EH (cell line): ENCODE results near the gene PTH2R.
A peak's percentile ranks its signal among the peaks of the same experiment; 100 is the strongest.
"Not testable (repeated sequence)": the region's sequence is repeated elsewhere in the genome, so short reads cannot be mapped to it uniquely, and the experiment has no call there.

ENCODE experiments used
- DNase-seq: peaks from one replicate; pipeline ENCODE4 v3.0.0-alpha.2; 2015; ENCODE audit warnings: low read depth

Gene PTH2R, protein sequence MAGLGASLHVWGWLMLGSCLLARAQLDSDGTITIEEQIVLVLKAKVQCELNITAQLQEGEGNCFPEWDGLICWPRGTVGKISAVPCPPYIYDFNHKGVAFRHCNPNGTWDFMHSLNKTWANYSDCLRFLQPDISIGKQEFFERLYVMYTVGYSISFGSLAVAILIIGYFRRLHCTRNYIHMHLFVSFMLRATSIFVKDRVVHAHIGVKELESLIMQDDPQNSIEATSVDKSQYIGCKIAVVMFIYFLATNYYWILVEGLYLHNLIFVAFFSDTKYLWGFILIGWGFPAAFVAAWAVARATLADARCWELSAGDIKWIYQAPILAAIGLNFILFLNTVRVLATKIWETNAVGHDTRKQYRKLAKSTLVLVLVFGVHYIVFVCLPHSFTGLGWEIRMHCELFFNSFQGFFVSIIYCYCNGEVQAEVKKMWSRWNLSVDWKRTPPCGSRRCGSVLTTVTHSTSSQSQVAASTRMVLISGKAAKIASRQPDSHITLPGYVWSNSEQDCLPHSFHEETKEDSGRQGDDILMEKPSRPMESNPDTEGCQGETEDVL

DNA sequence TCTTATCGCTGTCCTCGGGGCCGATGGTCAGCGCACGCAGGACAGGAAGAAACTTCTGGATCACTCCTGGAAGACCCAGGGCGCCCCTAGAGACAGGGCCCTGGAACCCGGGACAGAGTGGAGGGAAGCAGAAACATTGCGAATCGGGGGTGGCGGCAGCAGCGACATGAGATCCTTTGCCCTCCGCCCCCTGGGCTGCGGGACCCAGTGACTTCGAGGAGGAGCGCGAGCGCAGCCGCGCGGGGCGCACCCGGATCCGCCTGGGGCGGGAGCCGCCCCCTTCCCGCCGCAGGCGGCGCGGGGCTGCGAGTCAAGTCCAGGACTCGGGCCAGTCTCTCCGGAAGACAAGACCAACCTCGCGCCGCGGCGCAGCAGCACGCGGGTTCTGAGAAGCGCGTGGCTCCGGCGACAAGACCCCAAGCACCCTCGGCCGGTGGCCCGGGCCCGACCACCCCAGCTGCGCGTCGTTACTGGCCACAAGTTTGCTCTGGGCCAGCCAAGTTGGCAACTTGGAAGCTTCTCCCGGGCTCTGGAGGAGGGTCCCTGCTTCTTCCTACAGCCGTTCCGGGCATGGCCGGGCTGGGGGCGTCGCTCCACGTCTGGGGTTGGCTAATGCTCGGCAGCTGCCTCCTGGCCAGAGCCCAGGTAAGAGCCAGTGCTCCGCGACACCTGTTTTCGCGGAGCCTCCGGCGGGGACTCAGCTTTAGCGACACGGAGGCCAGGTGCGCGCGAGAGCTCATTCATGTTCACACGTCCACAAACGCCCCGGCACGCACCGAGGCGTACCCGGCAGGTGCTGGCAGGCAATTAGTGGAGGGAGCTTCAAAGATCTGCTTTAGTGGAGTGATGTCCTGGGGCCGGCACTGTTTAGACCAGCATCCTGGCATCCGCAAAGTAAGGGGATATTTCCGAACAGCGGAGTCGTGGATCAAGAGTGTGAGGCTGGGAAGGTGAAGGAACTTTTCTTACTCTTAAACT lies at the start of gene PTH2R:
Gene PTH2R (plus strand): TSS at position 319 of the 978 bp plus-strand sequence. CDS start 252 bp downstream, at position 571.
- no peak for DNase-seq

DNA sequence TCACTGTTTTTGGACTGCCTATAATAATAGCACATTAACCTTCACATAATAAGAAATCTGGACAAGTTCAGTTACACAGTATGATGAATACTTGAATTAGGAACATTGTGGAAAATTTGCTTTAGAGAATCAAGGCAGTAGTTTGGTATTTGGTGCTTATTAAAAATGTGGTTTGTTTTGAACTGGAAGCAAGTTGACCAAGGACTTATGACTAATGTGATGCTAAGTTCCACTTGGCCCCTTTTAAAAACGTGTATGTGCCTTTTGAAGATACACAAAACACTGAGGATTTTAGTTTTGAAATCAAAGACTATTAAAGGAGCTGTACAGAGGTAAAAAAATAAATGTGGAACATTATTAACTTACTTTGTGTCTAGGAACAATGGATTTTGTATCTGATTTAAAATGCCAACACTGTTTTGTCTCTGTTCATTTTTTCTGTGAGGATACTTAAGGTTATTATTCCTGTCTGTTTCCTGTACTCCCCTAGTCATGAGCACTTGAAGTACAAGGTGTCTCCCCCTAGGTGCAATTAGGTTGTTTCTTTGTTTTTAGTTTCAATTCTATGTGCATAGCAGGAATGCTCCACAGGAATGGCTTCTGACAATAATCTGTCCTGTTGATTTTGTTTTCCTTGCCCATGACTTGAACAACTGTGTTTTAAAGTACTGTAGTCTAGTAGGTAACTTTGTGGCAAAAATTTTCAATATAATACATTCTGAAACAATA lies 49.6 kb upstream of the PTH2R start:
- peak; percentile 55 for DNase-seq

DNA sequence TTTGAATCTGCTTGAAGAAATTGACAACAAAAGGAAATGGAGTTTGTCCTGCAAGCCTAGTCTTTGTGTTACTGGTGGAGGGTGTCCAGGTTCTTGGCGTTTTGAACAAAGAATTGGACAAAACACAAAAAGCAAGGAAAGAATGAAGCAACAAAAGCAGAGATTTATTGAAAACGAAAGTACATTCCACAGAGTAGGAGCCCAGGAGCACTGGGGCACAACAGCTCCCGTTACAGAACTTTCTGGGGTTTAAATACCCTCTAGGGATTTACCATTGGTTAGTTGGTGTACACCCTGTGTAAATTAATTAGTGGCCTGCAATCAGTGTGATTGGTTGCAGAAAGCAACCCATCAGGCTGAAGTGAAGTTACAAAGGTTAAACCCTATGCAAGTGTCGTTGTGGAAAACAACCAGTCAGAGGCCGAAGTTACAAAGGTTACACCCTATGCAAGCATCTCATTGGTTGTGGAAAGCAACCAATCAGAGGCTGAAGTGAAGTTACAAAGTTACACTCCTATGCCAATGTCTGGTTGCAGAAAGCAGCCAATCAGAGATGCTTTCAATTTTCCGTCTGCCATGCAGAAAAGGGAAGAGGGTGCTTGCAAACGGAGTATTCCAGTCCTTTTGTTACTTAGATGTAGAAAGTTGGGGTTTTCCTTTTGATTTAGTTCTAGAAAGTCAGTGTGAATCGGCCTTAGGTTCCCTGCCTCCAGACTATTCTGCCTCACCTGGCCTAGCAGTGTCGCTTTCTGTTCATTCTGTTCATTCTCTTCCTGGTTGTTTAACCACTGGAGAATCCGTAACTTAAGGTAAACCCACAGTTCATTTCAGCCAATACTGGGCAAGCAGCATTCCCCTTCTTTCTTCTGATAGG lies 47.6 kb upstream of the PTH2R start:
- peak; percentile 1 for DNase-seq

DNA sequence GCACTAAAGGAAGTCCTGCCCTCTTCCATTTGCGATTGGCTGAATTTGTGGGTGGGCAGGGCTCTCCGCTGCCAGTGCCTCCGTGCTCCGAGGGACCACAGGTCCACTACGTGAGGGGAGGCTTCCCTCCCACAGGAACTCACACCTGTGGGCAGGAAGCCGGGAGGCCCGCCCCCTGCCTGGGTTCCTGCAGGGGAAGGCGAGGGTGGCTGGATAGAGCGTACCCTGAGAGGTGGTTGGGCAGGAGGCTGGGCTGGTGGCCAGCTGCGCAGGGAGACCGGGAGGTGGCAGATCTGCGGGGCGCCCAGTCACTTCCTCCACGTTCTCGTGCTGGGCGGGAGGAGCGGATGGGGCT lies 47.0 kb upstream of the PTH2R start:
- DNase-seq, result no peak

DNA sequence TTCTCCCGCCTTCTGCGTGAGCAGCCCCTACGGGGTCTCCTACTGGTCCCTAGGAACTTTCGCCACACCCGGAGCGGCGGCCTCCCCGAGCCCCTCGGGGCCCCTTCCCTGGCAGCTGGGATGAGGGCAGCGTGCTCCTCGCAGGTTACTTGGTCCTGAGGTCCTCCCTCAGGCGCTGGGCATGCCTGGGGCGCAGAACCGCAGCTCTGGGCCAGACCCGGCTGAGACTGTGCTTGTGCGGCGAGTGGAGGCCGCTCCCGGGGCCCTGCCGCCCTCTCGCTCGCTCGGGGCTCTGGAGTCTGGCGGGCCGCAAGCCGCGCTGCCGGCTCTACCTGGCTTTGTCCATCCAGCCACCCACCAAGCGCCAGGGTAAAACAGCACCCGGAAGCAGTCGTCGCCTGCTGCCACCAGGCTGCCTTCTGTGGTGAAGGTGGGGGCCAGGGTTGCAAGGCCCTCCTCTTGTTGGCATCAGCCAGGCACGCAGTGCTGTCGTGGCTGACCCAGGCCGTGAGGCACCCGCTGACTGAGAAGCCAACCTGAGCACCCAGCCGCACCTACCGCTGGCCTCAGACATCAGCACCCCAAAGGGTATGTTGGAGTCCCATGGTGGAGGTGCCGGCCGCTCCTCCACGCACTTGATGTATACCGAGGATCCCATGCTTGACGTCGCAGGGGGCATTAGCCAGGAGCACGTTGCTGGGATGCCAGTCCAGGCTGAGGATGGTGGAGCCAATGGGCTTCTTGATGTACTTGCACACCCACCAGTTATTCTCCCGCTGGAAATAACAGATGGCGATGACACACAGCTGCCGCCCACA lies 46.1 kb upstream of the PTH2R start:
- DNase-seq, result no peak

DNA sequence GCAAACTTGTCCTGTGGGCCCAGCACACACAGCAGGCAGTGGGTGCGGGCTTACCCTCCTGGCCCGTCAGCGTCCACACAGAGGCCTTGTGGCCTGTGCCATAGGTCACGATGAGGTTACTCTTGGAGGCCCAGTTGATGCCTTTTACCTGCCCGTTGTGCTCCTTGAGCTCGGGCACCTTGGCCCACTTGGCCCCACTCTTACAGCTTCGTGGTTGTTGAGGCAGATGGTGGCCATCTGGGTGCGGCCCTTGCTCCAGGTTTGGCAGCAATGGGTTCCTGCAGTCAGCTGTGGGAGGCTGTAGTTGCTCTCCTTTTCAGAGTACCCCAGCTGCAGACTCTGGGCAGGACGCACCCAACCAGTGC lies 45.5 kb upstream of the PTH2R start:
- no peak for DNase-seq

DNA sequence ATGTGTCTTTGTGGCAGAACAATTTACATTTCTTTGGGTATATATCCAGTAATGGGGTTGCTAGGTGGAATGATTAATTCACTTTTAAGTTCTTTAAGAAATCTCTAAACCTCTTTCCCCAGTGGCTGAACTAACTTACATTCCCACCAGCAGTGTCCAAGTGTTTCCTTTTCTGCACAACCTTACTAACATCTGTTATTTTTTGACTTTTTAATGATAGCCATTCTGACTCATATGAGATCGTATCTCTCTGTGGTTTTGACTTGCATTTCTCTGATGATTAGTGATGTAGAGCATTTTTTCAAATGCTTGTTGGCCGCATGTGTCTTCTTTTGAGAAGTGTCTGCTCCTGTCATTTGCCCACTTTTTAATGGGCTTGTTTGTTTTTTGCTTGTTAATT lies 43.1 kb upstream of the PTH2R start:
- peak; percentile 94 for DNase-seq

DNA sequence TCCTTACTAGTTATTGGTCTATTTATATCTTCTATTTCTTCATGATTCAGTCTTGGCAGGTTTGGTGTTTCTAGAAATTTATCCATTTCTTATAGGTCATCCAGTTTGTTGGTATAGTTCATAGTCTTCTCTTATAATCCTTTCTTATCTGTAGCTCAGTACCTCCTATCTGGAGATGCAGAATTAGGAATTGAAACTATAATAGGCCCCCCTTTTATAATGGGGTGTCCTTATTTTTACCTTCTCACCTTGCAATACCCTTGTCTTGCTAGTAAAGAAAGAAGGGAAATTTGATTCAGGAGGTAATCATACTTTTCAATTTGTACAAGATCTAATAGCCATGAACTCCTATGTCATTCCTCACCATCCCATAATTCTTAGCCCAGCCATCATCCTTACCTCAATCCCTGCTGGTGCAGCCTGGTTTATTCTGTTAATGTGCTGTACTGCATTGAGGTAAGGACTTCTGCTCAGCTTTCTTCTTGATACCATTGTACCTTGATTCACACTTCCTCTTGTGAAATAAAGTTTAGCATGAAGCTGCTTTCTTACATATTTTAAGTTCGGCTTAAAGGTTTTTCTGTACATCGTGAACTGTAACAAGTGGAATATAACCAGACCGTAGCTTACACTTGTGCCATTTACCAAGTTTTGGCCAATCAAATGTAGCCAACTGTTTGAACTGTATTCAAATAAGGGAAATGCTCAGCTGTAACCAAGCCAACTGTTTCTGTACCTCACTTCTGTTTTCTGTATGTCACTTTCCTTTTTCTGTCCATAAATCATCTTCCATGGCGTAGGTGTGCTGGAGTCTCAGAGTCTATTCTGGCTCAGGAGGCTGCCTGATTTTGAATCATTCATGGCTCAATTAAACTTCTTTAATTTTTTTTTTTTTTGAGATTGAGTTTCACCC lies 40.1 kb upstream of the PTH2R start:
- no peak for DNase-seq

DNA sequence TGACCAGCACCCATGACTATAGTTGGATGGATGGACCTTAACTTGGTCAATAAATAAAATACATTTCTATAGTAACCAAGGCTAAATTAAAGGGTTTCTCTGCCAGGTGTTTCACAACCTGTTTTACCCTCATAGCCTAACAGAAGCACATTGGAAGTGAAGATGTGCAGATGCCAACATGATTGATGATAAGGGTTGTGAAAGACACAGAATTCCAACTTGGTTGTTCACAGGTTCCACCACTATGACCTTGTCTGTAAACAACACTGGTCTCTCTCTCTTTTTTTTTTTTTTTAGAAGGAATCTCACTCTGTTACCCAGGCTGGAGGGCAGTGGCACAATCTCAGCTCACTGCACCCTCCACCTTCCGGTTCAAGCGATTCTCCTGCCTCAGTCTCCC lies 37.5 kb upstream of the PTH2R start:
- peak; percentile 25 for DNase-seq

DNA sequence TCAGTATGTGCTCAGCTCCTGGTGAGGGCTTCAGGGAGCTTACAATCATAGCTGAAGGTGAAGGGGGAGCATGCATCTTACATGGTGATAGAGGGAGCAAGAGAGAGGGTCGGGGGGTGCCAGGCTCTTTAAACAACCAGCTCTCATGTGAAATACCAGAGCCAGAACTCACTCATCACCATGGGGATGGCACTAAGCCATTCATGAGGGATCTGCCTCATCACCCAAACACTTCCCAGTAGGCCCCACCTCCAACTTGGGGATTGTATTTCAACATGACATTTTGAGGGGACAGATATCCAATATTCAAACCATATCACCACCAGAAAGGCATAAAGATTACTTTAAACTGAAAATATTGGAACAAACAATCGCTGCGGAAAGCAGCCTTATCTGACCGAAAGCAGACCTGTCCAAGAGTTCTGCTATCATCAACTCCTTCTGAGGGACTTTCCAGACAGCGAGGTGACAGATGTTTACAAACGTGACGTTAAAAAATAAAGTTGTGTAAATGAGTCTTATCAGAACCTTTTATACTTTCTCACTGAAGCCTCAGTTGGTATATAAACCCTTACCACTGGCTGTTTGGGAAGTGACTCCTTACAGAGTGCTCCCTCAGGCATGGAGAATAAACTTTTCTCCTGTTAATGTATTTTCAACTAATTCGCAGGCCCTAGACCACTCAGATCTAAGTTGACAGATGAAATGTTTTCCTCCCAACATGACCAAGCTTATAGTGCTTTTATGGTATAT lies 35.5 kb upstream of the PTH2R start:
- peak; percentile 48 for DNase-seq

DNA sequence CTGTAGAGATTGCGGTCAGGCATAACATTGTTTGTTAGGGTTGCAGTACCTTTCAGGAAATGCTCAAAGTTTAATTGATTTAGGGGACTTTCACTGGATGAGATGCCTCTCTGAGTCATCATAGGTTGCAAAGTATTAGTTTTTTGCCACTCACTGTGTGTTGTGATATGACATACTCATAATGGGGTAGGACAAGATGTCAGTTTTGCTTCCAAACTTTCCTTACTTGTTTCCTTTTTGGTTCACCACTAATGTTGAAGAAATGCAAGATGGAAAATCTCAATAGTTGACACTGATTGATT lies 35.0 kb upstream of the PTH2R start:
- DNase-seq, result no peak

DNA sequence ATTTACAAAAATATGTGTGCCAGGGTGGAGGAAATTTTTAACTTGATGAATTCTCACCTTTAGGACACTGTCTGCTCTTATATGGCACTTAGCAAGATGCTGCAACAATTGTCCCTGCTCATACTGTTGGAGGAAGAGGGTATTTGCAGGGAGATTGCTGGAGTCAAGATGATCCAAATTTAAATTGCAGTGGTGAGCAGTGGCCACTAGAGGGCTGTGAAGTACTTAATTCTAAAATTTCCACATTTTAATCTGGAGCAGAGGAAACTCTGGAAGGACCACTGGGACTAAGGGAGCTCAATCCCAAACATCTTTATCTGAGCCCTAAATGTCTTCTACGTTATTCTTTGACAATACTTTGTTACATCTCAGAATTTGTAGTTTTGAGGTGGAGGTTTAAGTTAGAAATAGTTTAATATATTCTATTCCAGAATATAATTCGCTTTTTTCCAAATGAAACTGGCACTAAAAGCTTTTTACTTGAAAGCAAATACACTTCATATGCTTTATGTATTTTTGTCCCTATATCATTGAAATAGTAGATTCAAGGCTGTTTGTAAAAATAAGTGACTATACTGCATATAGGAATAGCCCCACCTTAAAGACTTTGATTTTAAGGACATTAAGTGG lies 33.0 kb upstream of the PTH2R start:
- DNase-seq, result peak; percentile 59

DNA sequence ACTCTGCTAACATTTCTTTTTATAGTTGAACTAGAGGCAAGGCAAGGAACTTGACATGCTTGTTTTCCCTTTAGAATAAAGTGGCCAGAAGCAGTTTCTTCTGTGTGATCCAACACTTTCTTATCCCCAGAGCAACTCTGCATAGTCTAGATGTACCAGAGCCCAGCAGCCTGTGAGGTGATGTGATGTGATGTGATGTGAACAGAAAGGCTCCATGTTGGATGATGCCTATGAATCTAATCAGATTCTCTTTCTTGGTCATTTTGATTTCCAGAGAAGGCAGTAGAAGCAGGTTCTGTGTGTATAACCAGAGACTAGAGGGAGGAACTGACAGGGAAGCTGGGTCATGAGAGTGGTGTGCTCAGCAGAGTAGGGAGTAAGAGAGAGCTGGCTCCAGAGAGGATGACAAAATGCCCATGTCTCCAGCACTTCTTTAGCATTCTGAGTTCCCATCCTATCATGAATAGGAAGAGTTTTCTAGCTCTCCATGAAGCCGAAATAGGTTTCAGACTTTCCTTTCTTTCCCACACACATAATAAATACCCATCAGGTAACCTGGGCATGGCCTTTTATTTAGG lies 31.0 kb upstream of the PTH2R start:
- DNase-seq, result no peak

DNA sequence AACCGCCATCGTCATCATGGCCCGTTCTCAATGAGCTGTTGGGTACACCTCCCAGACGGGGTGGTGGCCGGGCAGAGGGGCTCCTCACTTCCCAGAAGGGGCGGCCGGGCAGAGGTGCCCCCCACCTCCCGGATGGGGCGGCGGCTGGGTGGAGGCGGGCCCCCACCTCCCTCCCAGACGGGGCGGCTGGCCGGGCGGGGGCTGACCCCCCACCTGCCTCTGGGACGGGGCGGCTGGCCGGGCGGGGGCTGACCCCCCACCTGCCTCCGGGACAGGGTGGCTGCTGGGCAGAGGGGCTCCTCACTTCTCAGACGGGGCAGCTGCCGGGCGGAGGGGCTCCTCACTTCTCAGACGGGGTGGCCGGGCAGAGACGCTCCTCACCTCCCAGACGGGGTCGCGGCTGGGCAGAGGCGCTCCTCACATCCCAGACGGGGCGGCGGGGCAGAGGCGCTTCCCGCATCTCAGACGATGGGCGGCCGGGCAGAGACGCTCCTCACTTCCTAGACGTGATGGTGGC lies 29.2 kb upstream of the PTH2R start:
- not testable (repeated sequence) for DNase-seq

DNA sequence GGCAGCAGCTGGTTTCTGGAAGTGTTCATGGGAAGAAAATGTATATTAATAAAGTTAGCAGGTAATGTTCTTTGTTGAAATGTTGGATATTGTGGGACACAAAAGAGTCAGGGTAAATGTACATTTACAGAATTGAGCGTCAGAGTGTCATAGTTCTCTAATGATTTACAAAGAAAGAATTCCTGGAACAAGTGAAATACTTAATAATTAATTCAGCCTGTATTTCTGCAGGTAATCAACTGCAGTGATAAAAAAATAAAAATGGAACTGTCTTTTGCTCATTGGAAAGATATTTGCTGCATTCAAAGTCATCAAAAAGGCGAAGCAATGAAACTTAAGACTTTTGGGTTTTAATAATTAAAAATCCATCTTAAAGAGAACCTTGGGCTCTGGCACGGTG lies 27.4 kb upstream of the PTH2R start:
- DNase-seq, result no peak

DNA sequence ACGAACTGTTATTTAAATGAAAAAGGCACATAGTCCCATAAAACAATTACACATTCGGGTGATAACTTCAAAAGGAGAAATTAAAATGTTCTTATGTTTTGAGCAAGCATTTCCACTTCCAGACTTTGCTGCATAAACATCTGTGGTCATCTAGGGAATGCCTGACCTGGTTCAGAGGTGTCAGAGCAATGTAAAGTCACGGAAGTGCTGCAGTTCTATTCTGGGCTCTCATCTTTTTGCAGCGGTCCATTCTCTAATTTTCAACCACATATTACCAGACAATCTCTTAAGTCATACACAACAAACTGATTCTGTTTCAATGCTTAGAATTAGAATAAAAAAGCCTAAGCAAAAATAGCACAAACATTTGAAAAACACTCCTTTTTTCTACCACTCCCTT lies 22.0 kb upstream of the PTH2R start:
- no peak for DNase-seq

DNA sequence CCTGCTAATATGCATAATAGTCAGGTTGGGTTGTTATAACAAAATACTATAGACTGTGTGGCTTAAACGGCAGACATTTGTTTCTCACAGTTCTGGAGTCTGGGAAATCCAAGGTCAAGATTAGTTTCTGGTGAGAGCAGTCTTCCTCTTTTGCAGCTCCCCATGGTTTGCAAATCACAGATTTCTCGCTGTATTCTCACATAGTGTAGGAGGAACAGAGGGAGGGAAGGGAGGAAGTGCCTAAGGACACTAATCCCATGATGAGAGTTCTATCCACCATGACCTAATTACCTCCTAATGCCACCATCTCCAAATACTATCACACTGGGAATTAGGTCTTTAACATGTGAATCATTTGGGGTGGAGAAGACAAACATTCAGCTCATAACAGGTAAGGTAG lies 20.1 kb upstream of the PTH2R start:
- no peak for DNase-seq

DNA sequence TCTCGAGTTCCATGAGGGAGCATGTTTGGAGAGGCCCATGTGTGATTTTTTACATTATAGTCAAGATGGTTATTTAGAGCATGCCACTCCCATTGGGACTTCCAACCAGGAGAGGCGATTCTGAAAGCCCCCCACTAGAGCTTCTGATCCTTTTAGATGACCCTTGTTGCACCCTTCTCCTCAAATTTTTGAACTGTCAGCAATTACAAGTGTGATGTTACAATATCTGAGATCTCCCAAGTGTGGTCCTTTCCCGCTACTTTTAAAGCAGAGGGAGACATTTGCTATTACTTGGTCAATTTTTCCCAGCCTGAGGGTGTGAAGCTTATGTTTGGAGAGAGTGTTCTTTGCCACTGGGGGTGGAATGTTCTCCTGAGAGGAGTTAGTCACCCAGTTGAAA lies 16.7 kb upstream of the PTH2R start:
- no peak for DNase-seq
